Mononuclear cell (primary cell): ENCODE results near the gene TRUB1. TPM values are rescaled to one million over a fixed set of nuclear protein-coding genes. Genes with fewer than 3 reads are reported as not detected.
A peak's percentile ranks its signal among the peaks of the same experiment; 100 is the strongest.

Experiments used
- H3K27me3 ChIP-seq: 2 replicates; pipeline ENCODE4 v1.6.0; 2011; ENCODE audit warnings: low read length, control low read depth; ENCODE audit not compliant: insufficient read depth
- H3K4me1 ChIP-seq: 2 replicates; pipeline ENCODE4 v1.5.1; 2011; ENCODE audit warnings: mild to moderate bottlenecking, low read length, control low read depth; ENCODE audit not compliant: insufficient read depth
- H3K4me3 ChIP-seq: 2 replicates; pipeline ENCODE4 v1.5.1; 2011; ENCODE audit warnings: mild to moderate bottlenecking, low read length, moderate library complexity
- H3K9me3 ChIP-seq: 2 replicates; pipeline ENCODE4 v1.5.1; 2011; ENCODE audit warnings: low read depth, mild to moderate bottlenecking, control low read depth, low read length
- total RNA-seq: library from RNA; depleted of rRNA; stranded (reverse); fragments of >200 nt; gene quantifications from one replicate; pipeline ENCODE4 v1.2.3, GENCODE V29; 2012

TRUB1 gene
- total RNA-seq, 1 donor: 15.7 TPM

- H3K9me3 ChIP-seq: no peaks in the 10 kb centered on the region
- H3K27me3 ChIP-seq: no peaks in the 10 kb centered on the region
- H3K4me3 ChIP-seq: peak overlapping the region; percentile 80
- peaks cover 12% of the 10 kb centered on the region for H3K4me1 ChIP-seq
Measured at GRCh38 chr10:114938856-114939193, 830 bp downstream of the TRUB1 start.

GRCh38 chr10:114940735-114941134 lies 2.7 kb downstream of the TRUB1 start:
- H3K4me1 ChIP-seq: peaks cover 12% of the 10 kb centered on the region
- no peaks in the 10 kb centered on the region for H3K27me3 ChIP-seq
- no peaks in the 10 kb centered on the region for H3K9me3 ChIP-seq
- no peak overlapping the region for H3K4me3 ChIP-seq

GRCh38 chr10:114943000-114943399 lies 5.0 kb downstream of the TRUB1 start:
- Histone ChIP-seq H3K4me1 (peaks cover 12% of the 10 kb centered on the region), H3K4me3 (no peak overlapping the region), H3K9me3 (no peaks in the 10 kb centered on the region), H3K27me3 (no peaks in the 10 kb centered on the region)

GRCh38 chr10:114953047-114953446 lies 15.1 kb downstream of the TRUB1 start:
- H3K4me3 ChIP-seq: no peak overlapping the region
- H3K4me1 ChIP-seq: no peaks in the 10 kb centered on the region
- H3K27me3 ChIP-seq: no peaks in the 10 kb centered on the region
- no peaks in the 10 kb centered on the region for H3K9me3 ChIP-seq

GRCh38 chr10:114955984-114956383 lies 18.0 kb downstream of the TRUB1 start:
- Histone ChIP-seq H3K4me3 (no peak overlapping the region), H3K4me1 (no peaks in the 10 kb centered on the region), H3K27me3 (no peaks in the 10 kb centered on the region), H3K9me3 (no peaks in the 10 kb centered on the region)

- H3K9me3 ChIP-seq: no peaks in the 10 kb centered on the region
- H3K27me3 ChIP-seq: no peaks in the 10 kb centered on the region
- H3K4me3 ChIP-seq: no peak overlapping the region
- H3K4me1 ChIP-seq: no peaks in the 10 kb centered on the region
Measured at GRCh38 chr10:114956466-114956865, 18.5 kb downstream of the TRUB1 start.

- no peaks in the 10 kb centered on the region for H3K4me1 ChIP-seq
- H3K4me3 ChIP-seq: no peak overlapping the region
- H3K9me3 ChIP-seq: no peaks in the 10 kb centered on the region
- no peaks in the 10 kb centered on the region for H3K27me3 ChIP-seq
Measured at GRCh38 chr10:114957122-114957521, 19.1 kb downstream of the TRUB1 start.

GRCh38 chr10:114957673-114958072 lies 19.7 kb downstream of the TRUB1 start:
- Histone ChIP-seq H3K9me3 (no peaks in the 10 kb centered on the region), H3K4me3 (no peak overlapping the region), H3K27me3 (no peaks in the 10 kb centered on the region), H3K4me1 (no peaks in the 10 kb centered on the region)

- Histone ChIP-seq H3K4me1 (no peaks in the 10 kb centered on the region), H3K27me3 (no peaks in the 10 kb centered on the region), H3K4me3 (no peak overlapping the region), H3K9me3 (no peaks in the 10 kb centered on the region)
Measured at GRCh38 chr10:114962441-114962840, 24.4 kb downstream of the TRUB1 start.

GRCh38 chr10:114963908-114964307 lies 25.9 kb downstream of the TRUB1 start:
- no peaks in the 10 kb centered on the region for H3K4me1 ChIP-seq
- no peak overlapping the region for H3K4me3 ChIP-seq
- H3K9me3 ChIP-seq: no peaks in the 10 kb centered on the region
- no peaks in the 10 kb centered on the region for H3K27me3 ChIP-seq

- no peak overlapping the region for H3K4me3 ChIP-seq
- no peaks in the 10 kb centered on the region for H3K4me1 ChIP-seq
- H3K27me3 ChIP-seq: no peaks in the 10 kb centered on the region
- H3K9me3 ChIP-seq: no peaks in the 10 kb centered on the region
Measured at GRCh38 chr10:114967071-114967470, 29.1 kb downstream of the TRUB1 start.

- no peaks in the 10 kb centered on the region for H3K9me3 ChIP-seq
- no peaks in the 10 kb centered on the region for H3K27me3 ChIP-seq
- H3K4me1 ChIP-seq: no peaks in the 10 kb centered on the region
- H3K4me3 ChIP-seq: no peak overlapping the region
Measured at GRCh38 chr10:114970515-114970914, 32.5 kb downstream of the TRUB1 start.

GRCh38 chr10:114973306-114973705 lies 35.3 kb downstream of the TRUB1 start:
- H3K4me1 ChIP-seq: no peaks in the 10 kb centered on the region
- H3K27me3 ChIP-seq: no peaks in the 10 kb centered on the region
- H3K4me3 ChIP-seq: no peak overlapping the region
- no peaks in the 10 kb centered on the region for H3K9me3 ChIP-seq

GRCh38 chr10:114973997-114974396 lies 36.0 kb downstream of the TRUB1 start:
- H3K9me3 ChIP-seq: no peaks in the 10 kb centered on the region
- H3K27me3 ChIP-seq: no peaks in the 10 kb centered on the region
- H3K4me1 ChIP-seq: no peaks in the 10 kb centered on the region
- no peak overlapping the region for H3K4me3 ChIP-seq

GRCh38 chr10:114974625-114975024 lies 36.6 kb downstream of the TRUB1 start:
- Histone ChIP-seq H3K9me3 (no peaks in the 10 kb centered on the region), H3K4me3 (no peak overlapping the region), H3K27me3 (no peaks in the 10 kb centered on the region), H3K4me1 (no peaks in the 10 kb centered on the region)

- Histone ChIP-seq H3K4me3 (no peak overlapping the region), H3K27me3 (no peaks in the 10 kb centered on the region), H3K9me3 (no peaks in the 10 kb centered on the region), H3K4me1 (no peaks in the 10 kb centered on the region)
Measured at GRCh38 chr10:114975091-114975490, 37.1 kb downstream of the TRUB1 start.

- Histone ChIP-seq H3K27me3 (no peaks in the 10 kb centered on the region), H3K4me3 (no peak overlapping the region), H3K4me1 (no peaks in the 10 kb centered on the region), H3K9me3 (peaks cover 11% of the 10 kb centered on the region)
Measured at GRCh38 chr10:114982989-114983388, 45.0 kb downstream of the TRUB1 start.
